Neutrophil (primary cell): ENCODE results near the gene BSG.

Experiments used
- H3K27ac ChIP-seq: fragments of 200-600 bp; sonication (generic); 2 replicates; pipeline ENCODE4 v1.5.1; 2016; ENCODE audit warnings: mild to moderate bottlenecking, moderate library complexity
- H3K27me3 ChIP-seq: fragments of 200-600 bp; sonication (generic); 2 replicates; pipeline ENCODE4 v1.6.0; 2016; ENCODE audit warnings: mild to moderate bottlenecking
- H3K36me3 ChIP-seq: fragments of 200-600 bp; sonication (generic); 2 replicates; pipeline ENCODE4 v1.5.1; 2017
- H3K4me1 ChIP-seq, 2 experiments: fragments of 200-600 bp in 1 of 2; sonication (generic) in 1 of 2; 1 replicate in 1 of 2; 2 replicates in 1 of 2; pipeline versions ENCODE4 v1.5.1 to v1.6.1; 2013 to 2016; ENCODE audit warnings: low read depth in 1 of 2, low read length in 1 of 2, mild to moderate bottlenecking in 1 of 2, moderate library complexity in 1 of 2; ENCODE audit not compliant: control insufficient read depth in 1 of 2, insufficient read depth in 1 of 2
- H3K4me3 ChIP-seq, 2 experiments: fragments of 200-600 bp in 1 of 2; sonication (generic) in 1 of 2; 1 replicate in 1 of 2; 2 replicates in 1 of 2; pipeline ENCODE4 v1.5.1; 2013 to 2016; ENCODE audit warnings: low read depth in 1 of 2, low read length in 1 of 2, mild to moderate bottlenecking in 1 of 2, moderate library complexity in 1 of 2
- H3K9me3 ChIP-seq: fragments of 200-600 bp; sonication (generic); 2 replicates; pipeline ENCODE4 v1.5.1; 2016
- CTCF ChIP-seq: fragments of 200-600 bp; sonication (generic); IDR thresholded peaks from 2 replicates; pipeline ENCODE4 v1.5.1; 2016; ENCODE audit warnings: antibody characterized with exemption

BSG gene

GRCh38 chr19:560121-560520 is 12.3 kb upstream of the BSG start:
- peaks cover 24 to 42% of the 10 kb centered on the region in 2 experiments for H3K4me1 ChIP-seq
- H3K36me3 ChIP-seq, result no peaks in the 10 kb centered on the region
- H3K9me3 ChIP-seq, result no peaks in the 10 kb centered on the region
- no peak for TF ChIP-seq CTCF
- peak overlapping the region; percentile 65 for H3K27ac ChIP-seq
- no peak overlapping the region for H3K4me3 ChIP-seq
- no peaks in the 10 kb centered on the region for H3K27me3 ChIP-seq

- Histone ChIP-seq H3K36me3 (no peaks in the 10 kb centered on the region), H3K27me3 (no peaks in the 10 kb centered on the region), H3K27ac (peak overlapping the region; percentile 92), H3K4me1 (peaks cover 33 to 45% of the 10 kb centered on the region in 2 experiments), H3K9me3 (no peaks in the 10 kb centered on the region), H3K4me3 (peak overlapping the region; percentile 67 to 73)
- TF ChIP-seq CTCF, result peak; percentile 15
Observed at GRCh38 chr19:566403-566802, 6.0 kb upstream of the BSG start.

- peak overlapping the region; percentile 67 to 73 for H3K4me3 ChIP-seq
- peaks cover 37 to 48% of the 10 kb centered on the region in 2 experiments for H3K4me1 ChIP-seq
- no peak for TF ChIP-seq CTCF
- H3K9me3 ChIP-seq, result no peaks in the 10 kb centered on the region
- H3K27ac ChIP-seq, result peak overlapping the region; percentile 92
- H3K27me3 ChIP-seq, result no peaks in the 10 kb centered on the region
- no peaks in the 10 kb centered on the region for H3K36me3 ChIP-seq
Observed at GRCh38 chr19:566844-567243, 5.6 kb upstream of the BSG start.

- Histone ChIP-seq H3K4me1 (peaks cover 37 to 48% of the 10 kb centered on the region in 2 experiments), H3K27me3 (no peaks in the 10 kb centered on the region), H3K27ac (peak overlapping the region; percentile 92), H3K36me3 (no peaks in the 10 kb centered on the region), H3K9me3 (no peaks in the 10 kb centered on the region), H3K4me3 (peak overlapping the region; percentile 67 to 73)
- peak; percentile 7 for TF ChIP-seq CTCF
Observed at GRCh38 chr19:567296-567900, 5.0 kb upstream of the BSG start.

- H3K36me3 ChIP-seq, result no peaks in the 10 kb centered on the region
- H3K27me3 ChIP-seq, result no peaks in the 10 kb centered on the region
- peak overlapping the region in 1 of 2 experiments; percentile 1 for H3K4me3 ChIP-seq
- H3K4me1 ChIP-seq, result peaks cover 58 to 70% of the 10 kb centered on the region in 2 experiments
- peak overlapping the region; percentile 92 for H3K27ac ChIP-seq
- H3K9me3 ChIP-seq, result no peaks in the 10 kb centered on the region
- TF ChIP-seq CTCF, result no peak
Observed at GRCh38 chr19:570251-570686, 2.1 kb upstream of the BSG start.
